ENCODE measurements around the gene RIC3.
A peak's percentile ranks its signal among the peaks of the same experiment; 100 is the strongest.

RIC3 gene

GRCh38 chr11:8168485-8169257 lies at the start of gene RIC3:
Gene RIC3, minus strand, starts transcription at chr11:8169025. Its CDS starts 36 bp downstream, at chr11:8168989.
- DNase-seq, result peak; percentile 33

GRCh38 chr11:8218409-8218808 lies 49.6 kb upstream of the RIC3 start:
- no peak for DNase-seq

GRCh38 chr11:8217926-8218325 lies 49.1 kb upstream of the RIC3 start:
- DNase-seq, result no peak

- no peak for DNase-seq
These were observed 48.3 kb upstream of the RIC3 start for GRCh38 chr11:8217136-8217535.

- DNase-seq, result no peak
These were observed 44.6 kb upstream of the RIC3 start for GRCh38 chr11:8213376-8213775.

GRCh38 chr11:8209208-8209807 lies 40.5 kb upstream of the RIC3 start:
- DNase-seq, result no peak

- DNase-seq, result no peak
These were observed 38.5 kb upstream of the RIC3 start for GRCh38 chr11:8207080-8208000.

GRCh38 chr11:8206251-8207079 lies 37.6 kb upstream of the RIC3 start:
- no peak for DNase-seq

- no peak for DNase-seq
These were observed 36.7 kb upstream of the RIC3 start for GRCh38 chr11:8205566-8205965.

- DNase-seq, result no peak
These were observed 35.8 kb upstream of the RIC3 start for GRCh38 chr11:8204596-8204995.

GRCh38 chr11:8204025-8204424 lies 35.2 kb upstream of the RIC3 start:
- no peak for DNase-seq

- DNase-seq, result no peak
These were observed 34.5 kb upstream of the RIC3 start for GRCh38 chr11:8203414-8203715.

- DNase-seq, result no peak
These were observed 33.9 kb upstream of the RIC3 start for GRCh38 chr11:8202516-8203413.

- no peak for DNase-seq
These were observed 33.0 kb upstream of the RIC3 start for GRCh38 chr11:8201644-8202365.

GRCh38 chr11:8199676-8200075 lies 30.9 kb upstream of the RIC3 start:
- DNase-seq, result no peak

- no peak for DNase-seq
These were observed 27.9 kb upstream of the RIC3 start for GRCh38 chr11:8196749-8197148.

GRCh38 chr11:8194956-8195355 lies 26.1 kb upstream of the RIC3 start:
- no peak for DNase-seq

GRCh38 chr11:8192896-8193209 lies 24.0 kb upstream of the RIC3 start:
- DNase-seq, result no peak

GRCh38 chr11:8192016-8192895 lies 23.4 kb upstream of the RIC3 start:
- DNase-seq, result no peak

GRCh38 chr11:8190431-8190830 lies 21.6 kb upstream of the RIC3 start:
- no peak for DNase-seq
